Measurements from ENCODE around the gene HECW1. TPM values are rescaled to one million over a fixed set of nuclear protein-coding genes. Genes with fewer than 3 reads are reported as not detected.

The HECW1 gene
- total and polyA plus RNA-seq, 2 experiments from 2014 or later = 11.0 to 21.8 TPM

DNA sequence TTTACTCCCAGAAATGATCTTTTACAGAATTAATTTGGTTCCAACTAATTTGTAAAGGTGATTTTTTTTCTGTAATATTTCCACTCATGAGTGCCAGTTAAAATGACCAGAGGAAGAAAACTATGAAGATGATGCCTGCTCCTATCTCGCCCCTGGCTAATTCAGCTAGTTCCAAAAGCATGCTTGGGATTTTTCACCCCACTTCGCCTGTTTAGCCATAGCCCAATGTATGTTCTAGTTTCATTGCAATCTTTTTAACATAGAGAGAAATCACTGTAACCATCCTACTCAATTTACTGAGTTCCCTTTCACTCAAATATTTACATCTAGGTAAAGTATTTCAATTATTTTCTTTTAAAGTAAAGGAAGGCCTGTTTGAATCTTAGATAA lies 447.5 kb downstream of the HECW1 start (continued):
- TF ChIP-seq ZNF462 (CRISPR knock-in tag; IDR thresholded peaks at IDR 0.05) (no peak), STAT1 (IDR thresholded peaks at IDR 0.05; ENCODE audit: unreplicated experiment) (no peak), JUNB (IDR thresholded peaks at IDR 0.05; ENCODE audit: unreplicated experiment) (no peak), EZH2 (IDR thresholded peaks at IDR 0.05; ENCODE audit: low read depth, unreplicated experiment) (no peak)

DNA sequence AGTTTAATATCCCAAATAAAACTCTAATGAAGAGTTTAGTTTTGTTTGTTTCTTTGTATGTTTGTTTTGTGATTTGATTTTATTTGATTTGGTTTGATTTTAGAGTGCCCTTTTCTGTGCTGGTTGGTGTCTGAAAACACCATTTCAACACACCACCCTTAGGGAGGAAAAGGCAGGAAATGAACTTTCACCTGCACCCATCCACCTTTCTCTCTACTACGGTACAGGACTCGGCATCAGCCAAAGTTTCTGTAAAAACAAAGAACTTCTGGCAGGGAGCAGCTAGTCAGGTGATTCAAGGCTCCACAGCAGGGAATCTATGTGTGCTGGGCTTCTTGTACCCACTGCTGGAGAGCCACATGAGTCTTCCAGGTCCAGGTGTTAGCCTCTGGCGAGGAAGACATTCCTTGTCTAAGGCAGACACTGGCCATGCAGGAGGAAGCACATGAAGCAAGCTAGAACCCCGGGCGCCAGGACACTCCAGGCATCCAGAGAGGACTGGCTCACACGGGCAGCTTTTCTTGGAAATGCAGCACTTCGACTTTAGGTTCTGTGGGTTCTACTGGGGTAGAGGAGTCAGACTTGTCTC lies 448.4 kb downstream of the HECW1 start:
- no peak overlapping the region for H3K4me3 ChIP-seq
- ATAC-seq = no peak; the same call in 2 of the 3 replicates
- no peak overlapping the region for H3K27ac ChIP-seq (ENCODE audit: low read depth)
- peaks cover 2% of the 10 kb centered on the region; the same call in 1 of the 2 replicates for H3F3A ChIP-seq (replicated peaks; ENCODE audit: low read depth)
- H4K20me1 ChIP-seq (replicated peaks; ENCODE audit: insufficient read depth) = no peaks in the 10 kb centered on the region
- no peaks in the 10 kb centered on the region for H3K27me3 ChIP-seq (ENCODE audit: insufficient read depth)
- H3K27me3 Mint-ChIP-seq (ENCODE audit: insufficient read depth, low read depth, poor library complexity) = peaks cover 2% of the 10 kb centered on the region
- H3K79me2 ChIP-seq (replicated peaks; ENCODE audit: insufficient read depth) = no peaks in the 10 kb centered on the region
- no peaks in the 10 kb centered on the region; the same call in 2 of the 3 replicates for H3K36me3 Mint-ChIP-seq (ENCODE audit: low read depth)
- peaks cover 9% of the 10 kb centered on the region; the same call in 1 of the 2 replicates for H3K9me2 ChIP-seq (ENCODE audit: insufficient read depth)
- H3K9me3 Mint-ChIP-seq = no peaks in the 10 kb centered on the region
- H3K36me3 ChIP-seq (ENCODE audit: insufficient read depth) = no peaks in the 10 kb centered on the region
- H2AFZ ChIP-seq = peak overlapping the region; percentile 74
- DNase-seq (ENCODE audit: low spot score) = no peak
- H3K4me3 Mint-ChIP-seq = no peak overlapping the region
- peaks cover 4% of the 10 kb centered on the region for H3K4me1 Mint-ChIP-seq
- no peak overlapping the region for H3K4me2 ChIP-seq
- no peak overlapping the region for H3K27ac Mint-ChIP-seq
- H3K4me1 ChIP-seq (ENCODE audit: insufficient read depth) = peaks cover 3% of the 10 kb centered on the region
- TF ChIP-seq ETS1 (IDR thresholded peaks at IDR 0.05) (no peak), REST (IDR thresholded peaks at IDR 0.05; ENCODE audit: unreplicated experiment) (no peak)
